ENCODE results near the gene KANSL1.

KANSL1 gene

DNA sequence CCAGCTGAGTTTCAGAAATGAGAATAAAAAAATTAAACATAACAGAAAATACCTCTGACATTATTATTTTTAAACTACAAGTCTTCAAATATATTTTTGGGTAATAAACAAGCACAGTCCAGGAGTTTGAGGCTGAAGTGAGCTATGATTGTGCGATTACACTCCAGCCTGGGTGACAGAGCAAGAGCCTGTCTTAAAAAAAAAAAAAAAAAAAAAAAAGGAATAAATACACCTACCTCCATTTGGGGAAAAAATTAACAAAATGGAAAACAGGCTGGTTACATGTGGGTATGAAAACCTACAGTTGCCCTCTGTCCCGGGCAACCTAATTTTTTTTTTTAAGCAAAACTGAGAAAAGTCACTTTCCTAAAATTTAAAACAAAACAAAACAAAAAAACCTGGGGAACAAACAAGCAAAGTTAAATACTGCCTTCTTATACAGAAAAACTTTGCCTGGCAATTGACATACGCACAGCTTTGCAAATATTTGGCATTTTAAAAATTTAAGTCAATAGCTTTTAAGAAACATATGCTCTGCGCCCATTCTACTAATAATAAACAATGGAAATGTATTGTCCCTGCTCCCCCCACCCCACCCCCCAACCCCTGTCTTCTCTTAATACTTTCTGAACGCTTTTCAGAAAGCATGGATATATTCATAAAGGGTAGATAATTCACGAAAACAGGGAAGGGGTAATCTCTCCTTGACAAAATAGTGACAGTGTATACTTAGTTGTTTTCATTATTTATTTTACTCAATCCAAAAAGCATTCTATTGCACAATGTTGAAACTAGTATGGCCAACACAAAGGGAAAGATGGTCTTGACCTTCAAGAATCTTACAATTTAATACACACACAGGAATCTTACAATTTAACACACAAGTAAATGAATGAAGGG lies 112.9 kb downstream of the KANSL1 start:
- DNase-seq (ENCODE audit: low read depth): no peak

DNA sequence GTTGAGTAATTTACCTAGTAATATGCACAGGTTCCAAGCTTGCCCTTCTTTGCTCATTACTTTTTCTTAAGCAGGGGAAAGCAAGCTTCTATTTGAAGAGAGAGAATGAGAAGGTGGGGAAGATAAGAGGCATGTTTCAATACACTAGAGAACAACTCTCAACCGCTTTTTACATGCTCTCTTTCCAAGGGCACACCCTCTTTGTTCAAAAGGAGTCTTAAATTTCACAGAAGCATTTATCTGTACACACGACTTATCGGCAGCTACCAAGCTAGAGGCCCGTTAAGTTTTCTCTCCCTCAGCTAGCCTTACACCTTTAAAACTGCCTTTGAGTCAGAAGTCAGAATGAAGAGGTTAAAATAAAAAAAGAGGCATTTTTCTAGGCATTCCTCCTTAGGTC lies 114.6 kb downstream of the KANSL1 start:
- DNase-seq (ENCODE audit: low read depth): no peak

DNA sequence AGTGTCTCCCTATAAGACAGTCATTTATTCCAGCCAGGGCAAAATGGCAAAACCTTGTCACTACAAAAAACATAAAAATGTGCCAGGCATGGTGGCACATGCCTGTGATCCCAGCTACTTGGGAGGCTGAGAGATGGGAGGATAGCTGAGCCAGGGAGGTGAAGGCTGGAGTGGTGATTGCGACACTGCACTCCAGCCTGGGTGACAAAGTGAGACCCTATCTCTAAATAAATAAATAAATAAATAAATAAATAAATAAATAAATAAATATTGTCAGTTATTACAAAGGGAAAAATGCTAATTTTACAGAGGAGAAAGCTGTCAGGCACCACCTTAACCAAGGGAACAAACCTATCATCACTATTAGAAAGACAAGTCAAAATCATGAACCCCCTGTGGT lies 118.7 kb downstream of the KANSL1 start:
- DNase-seq (ENCODE audit: low read depth): no peak

DNA sequence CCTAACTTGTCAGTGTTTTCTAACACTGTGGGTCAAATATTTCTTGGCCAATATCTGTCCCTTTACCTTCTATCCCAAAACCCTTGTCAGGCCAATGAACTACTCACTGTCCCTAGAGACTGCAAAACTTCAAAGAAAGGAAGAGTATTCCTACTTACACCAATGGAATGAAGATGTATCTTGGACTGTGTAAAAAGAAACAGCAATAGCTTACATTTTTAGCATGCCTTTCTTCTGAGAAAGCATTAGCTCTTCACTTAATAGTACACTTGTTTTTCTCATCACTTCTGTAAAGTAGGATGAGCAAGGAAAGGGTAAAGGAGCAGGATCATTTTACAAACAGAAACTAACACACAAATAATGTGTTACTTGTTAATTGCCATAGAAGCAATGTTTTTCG lies 120.2 kb downstream of the KANSL1 start:
- peak; percentile 65 for DNase-seq (ENCODE audit: low read depth)

DNA sequence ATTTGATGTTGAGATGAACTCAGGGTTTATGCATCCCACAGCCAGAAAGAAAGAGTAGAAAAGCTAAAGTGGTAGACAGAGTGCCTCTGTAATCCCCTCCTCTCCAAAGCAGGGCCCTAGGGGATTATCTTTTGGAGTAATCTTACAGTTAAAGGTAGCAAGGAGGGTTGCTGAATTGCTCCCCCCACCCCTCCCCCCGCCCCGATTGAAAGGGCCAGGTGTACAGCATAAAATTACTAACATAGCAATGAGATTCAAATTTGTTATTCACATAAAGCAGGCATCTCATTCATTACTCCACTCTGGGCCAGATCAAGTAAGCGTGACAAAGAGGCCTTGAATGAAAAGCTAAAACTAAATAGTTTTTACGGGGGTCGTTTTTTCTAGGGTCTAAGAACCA lies 121.4 kb downstream of the KANSL1 start:
- no peak for DNase-seq (ENCODE audit: low read depth)

DNA sequence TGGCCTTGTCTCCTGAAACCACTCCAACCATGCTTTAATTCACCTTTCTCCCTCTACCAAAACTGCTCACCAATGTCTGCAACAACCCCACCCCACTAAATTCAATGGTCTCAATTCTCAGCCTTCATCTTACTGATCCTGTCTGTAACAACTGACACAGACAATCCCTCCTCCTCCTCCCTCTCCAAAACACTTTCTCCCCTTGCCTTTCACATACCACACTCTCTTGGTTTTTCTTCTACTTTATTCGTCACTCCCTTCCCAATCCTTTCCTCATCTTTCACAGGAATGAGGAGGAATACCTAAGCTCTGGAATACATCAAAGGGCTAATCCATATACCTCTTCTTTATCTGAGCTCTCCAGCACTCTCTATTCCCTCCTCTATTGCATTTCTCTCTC lies 128.8 kb downstream of the KANSL1 start:
- DNase-seq (ENCODE audit: low read depth): no peak

DNA sequence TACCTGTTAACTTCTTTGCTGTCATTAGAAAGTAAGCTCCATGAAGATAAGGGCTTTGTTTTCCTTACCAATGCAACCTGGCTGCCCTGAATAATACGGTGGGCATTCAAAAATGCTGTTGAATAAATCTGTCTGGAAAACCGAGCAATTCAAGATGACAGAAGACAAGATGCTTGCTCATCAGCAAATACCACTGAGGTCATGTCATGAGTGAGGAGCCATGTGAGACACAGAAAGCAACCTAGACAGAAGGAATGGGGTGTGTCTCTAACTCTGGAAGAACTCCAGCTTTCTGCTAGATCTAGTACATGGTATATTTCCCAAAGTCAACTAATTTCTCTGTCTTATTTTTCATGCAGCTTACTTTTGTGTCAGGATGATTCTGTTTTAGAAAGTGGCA lies 130.0 kb downstream of the KANSL1 start:
- DNase-seq (ENCODE audit: low read depth): peak; percentile 82

DNA sequence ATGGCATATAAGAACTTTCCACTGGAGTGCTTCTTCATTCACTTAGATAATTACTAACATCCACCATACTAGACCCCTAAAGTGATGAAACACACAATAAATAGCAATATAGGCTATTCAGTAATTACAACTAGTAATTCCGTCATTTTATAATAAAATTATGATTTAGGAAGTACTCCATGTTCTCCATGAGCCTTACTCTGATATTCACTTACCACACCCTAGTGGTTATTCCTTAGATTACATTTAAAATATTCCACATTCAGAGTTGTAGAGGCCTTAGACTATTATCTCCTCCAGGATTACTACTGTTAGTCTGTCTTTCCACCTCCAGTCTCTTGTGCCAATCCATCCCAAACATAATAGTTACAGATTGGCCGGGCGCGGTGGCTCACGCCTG lies 131.8 kb downstream of the KANSL1 start:
- no peak for DNase-seq (ENCODE audit: low read depth)

DNA sequence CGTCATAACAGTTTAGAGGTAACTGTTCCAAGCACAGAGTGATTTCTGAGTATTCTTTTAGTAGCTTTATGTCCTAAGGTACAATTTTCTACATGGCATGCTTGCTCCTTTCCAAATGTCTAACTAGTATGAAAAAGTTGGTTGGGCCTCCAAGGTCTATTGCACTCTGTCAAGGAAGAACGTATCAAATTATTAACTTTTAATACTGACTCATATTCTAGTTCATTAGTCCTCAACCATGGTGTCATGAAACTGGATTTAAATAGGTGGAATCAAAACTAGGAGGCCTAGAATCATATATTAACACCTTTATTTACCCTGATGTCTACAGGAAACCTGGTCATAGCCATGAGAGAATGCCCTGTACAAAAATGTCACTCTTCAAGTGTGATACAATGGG lies 132.8 kb downstream of the KANSL1 start:
- no peak for DNase-seq (ENCODE audit: low read depth)

DNA sequence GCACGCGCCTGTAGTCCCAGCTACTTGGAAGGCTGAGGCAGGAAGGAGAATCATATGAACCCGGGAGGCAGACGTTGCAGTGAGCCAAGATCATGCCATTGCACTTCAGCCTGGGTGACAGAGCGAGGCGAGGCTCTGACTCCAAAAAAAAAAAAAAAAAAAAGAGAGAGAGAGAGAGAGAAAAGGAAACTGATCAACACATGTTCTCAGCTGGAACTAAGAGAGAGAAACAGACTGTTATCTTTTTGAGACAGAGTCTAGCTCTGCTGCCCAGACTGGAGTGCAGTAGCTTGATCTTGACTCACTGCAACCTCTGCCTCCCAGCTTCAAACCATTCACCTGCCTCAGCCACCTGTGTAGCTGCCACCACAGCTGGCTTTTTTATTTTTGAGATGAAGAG lies 133.7 kb downstream of the KANSL1 start:
- DNase-seq (ENCODE audit: low read depth): no peak

DNA sequence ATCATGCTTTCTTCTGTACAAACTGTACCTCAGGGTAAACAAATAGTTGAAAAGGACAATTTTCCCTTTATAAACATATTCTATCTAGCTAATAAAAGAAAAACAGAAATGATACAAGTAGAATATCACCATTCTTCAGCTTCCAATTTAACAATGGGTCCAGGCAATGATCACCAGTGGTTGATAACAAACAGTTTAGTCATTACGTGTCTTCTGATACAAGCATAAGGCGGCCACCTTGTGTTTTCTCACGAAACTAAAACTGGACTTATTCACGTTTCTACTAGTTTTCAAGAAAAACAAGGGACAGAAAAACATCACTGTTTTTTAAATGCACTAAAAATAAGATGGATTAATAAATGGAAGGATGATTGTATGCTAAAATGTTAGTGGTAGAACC lies 135.9 kb downstream of the KANSL1 start:
- no peak for DNase-seq (ENCODE audit: low read depth)

DNA sequence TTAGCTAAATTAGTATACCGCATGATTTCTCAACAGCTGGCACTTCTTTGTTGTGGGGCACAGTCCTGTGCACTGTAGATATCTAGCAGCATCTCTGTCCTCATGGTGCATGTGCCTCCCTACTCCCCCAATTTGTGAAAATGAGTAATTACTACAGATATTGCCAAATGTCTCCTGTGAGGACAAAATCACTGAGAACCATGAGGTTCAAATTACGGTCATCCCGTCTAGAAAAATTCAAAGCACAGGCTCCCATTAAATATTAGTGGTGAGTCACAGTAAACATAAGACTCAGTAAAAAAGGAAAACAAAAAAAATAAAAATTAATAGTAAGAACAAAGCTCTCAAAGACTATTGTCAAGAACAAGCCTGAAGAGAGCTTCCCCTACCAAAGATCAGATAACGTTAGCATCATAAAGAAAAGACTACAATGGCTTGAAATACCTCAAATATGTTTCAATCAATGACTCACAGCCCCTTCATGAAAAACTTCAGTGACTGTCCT lies 136.4 kb downstream of the KANSL1 start:
- peak; percentile 41 for DNase-seq (ENCODE audit: low read depth)

DNA sequence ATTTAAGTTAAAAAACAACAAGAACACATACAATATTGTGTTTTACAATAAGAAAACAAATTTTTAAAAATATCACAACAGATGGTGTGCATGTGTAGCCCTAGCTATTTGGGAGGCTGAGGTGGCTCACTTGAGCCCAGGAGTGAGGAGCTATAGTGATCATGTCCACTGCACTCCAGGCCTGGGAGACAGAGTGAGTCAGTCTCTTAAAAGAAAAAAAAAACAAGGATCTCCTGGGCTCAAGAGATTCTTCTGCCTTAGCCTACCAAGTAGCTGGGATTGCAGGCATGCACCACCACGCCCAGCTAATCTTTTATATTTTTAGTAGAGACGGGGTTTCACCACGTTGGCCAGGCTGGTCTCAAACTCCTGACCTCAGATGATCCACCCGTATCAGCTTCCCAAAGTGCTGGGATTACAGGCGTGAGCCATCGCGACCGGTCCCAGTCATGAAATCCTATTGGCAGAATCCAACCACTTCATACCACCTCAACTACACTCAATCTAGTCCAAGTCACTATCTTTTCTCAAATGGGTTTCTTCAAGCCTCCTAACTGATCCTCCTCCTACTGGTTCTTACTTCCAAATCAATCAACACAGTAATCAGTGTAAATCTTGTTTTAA lies 139.2 kb downstream of the KANSL1 start:
- DNase-seq (ENCODE audit: low read depth): no peak

DNA sequence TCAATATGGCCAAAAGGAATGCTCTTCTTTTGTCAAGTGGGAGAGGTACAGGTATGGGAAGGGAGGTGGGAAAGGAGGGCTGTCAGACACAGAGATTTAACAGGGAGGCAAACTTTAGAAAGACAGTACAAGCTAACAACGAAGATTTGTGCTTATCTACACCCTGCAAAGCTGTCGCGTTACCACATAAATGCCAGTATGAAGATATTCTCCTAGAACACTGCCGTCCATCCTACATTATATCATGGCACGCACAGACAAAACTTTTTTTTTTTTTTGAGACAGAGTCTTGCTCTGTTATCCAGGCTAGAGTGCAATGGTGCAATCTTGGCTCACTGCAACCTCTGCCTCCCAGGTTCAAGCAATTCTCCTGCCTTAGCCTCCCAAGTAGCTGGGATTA lies 143.6 kb downstream of the KANSL1 start:
- DNase-seq (ENCODE audit: low read depth): no peak

DNA sequence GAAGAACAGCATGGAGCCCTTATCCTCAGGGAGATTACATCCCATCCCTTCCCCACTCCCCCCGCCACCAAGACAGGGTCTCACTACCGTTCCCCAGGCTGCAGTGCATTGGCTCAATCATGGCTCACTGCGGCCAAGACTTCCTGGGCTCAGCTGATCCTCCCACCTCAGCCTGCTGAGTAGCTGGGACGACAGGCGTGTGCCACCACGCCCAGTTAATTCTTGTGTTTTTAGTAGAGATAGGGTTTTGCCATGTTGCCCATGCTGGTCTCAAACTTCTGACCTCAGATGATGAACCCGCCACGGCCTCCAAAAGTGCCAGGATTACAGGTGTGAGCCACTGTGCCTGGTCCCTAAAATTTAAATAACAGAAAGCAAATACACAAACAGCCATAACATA lies 145.4 kb downstream of the KANSL1 start:
- DNase-seq (ENCODE audit: low read depth): no peak

DNA sequence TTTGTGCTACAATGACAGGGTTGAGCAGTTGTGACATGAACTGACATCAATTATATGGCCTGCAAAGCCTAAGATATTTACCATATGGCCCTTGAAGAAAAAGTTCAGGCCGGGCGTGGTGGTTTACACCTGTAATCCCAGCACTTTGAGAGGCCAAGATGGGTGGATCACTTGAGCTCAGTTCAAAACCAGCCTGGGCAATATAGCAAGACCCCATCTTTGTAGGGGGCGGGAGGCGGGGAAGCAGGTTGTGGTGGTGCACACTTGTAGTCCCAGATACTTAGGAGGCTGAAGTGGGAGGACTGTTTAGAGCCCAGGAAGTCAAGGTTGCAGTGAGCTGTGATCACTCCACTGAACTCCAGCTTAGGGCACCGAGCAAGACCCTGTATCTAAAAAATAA lies 145.8 kb downstream of the KANSL1 start:
- no peak for DNase-seq (ENCODE audit: low read depth)

DNA sequence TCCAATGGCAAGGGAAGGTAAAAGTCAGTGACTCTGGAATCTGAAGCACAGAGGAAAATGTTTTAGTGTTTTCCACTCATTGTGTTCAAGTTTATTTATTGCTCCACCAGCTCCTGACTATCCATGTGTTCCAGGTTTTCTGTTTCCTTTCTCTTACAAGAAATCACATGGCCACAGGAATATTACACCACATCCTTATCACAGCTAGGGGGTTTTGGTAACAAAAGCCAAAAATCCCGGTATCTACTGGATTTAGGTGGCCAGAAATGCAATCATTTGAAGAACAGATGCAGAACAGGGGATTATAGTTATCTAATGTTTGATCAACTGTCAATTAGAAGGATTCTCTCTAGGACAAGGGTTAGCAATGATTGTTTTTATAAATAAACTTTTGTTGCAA lies 146.3 kb downstream of the KANSL1 start:
- no peak for DNase-seq (ENCODE audit: low read depth)

DNA sequence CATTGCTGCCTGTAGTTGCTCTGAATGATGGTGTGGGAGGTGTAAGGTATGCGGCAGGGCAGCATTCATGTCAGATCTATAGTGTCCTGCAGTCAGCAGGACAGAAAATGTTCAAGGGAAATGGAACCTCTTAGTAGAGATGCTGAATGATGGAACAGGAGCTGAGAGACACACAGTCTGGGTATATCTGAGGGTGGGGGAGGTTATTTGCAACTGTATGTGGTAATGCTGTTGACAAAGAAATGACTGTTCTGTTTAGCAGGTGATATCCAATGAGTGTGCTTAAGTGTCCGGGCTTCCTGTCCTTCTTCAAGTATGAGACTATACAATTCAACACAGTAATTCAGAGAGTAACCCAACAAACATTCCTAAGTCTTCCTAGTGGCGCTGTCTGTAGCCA lies 147.6 kb downstream of the KANSL1 start:
- DNase-seq (ENCODE audit: low read depth): no peak

DNA sequence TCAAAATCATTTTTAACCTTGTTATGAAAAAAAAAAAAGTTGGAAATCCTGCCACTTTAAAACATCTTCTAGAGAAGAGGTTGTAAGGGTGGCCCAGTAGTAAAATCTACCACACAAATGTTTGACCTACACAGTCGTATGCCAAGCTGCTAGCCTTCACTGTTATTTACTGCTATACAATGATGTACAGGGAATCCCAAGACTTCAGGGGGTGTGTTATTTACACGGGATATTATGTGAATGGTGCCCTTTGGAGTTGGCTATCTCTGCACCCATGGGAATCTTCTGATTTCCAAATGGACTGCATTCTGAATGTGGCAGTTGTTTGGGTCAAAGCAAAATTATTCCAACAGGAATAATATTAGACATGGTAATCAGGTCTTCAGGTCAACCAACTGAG lies 148.2 kb downstream of the KANSL1 start:
- no peak for DNase-seq (ENCODE audit: low read depth)

DNA sequence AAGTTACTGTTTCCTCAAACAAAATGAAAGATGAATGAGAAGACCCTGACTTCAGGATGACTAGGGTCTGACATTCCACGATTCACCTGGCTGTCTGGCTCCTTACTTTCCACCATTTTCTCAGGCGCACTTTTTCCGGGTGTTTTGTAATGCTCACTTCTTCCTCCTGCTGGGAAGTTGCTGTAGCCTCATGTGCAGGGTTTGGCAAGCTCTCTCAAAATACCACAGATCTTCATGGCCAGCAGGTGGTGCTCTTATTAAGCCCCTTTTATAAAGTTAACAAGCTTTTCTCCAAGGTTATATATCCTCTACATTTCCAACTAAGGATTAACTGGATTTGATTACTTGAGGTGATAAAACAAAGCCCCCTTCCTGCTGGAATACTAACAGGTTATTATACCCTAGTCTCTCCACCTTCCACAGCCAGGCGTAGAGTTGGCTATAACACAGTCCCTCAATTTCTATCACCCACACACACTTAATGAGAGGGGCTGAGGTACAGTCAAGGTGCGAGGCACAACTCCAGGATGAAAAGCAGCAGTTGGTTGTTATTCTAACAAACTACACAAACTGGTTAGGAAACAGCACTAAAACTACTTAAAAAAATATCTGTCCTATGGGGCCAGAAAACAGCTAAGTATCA lies 148.8 kb downstream of the KANSL1 start:
- DNase-seq (ENCODE audit: low read depth): peak; percentile 62

DNA sequence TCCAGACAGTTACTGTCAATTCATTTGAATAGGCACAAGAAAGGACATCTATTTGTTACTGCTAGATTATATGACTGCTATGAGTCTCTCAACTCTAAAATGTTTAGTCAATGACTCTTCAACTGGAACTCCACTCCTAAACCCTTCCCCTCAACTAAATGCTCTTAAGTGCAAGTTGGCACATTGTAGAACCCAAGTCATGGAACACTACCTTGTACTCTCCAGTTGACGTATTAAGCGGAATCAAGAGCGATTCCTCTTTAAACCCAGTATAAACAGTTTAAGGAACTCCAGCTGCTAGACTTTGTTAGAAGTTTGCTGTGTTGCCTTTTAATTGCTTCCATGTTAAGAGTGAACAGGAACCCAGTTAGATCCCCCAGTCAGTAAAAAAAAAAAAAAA lies 149.6 kb downstream of the KANSL1 start:
- no peak for DNase-seq (ENCODE audit: low read depth)

DNA sequence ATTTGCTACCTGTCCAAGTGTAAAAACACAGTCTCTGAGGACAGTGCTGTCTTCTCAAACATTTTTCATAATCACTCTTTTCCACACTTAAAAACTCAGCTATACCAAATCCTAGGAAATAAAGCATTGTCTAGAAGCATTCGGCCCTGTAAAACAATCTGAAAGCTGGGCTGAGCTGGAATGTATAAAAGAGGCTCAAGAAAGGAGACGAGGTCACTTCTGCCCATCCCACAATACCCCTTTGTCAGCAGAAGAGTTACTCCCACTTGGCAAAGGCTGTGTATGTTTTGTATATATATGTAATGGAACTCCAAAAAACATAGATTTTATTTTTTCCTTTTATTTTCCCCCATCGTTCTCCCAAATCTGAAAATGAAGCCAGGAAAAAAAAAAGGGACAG lies 150.3 kb downstream of the KANSL1 start:
- DNase-seq (ENCODE audit: low read depth): no peak

DNA sequence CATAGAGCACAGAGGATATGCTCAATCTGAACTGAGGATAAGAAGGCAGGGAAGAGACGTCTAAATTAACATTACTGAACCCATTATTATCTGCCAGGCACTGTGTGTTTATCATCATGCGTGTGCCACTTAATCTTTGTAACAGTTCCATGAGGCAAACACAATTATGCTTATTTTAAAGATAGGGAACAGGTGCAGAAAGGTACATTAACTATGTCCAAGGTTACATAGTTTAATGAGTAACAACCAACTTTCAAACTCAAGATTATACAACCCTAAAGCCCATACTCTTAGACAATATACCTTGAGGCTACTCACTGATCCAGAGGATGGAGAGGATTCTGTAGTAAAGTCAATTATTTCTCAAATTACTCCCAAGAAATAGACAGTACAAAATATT lies 151.0 kb downstream of the KANSL1 start:
- DNase-seq (ENCODE audit: low read depth): no peak

Measured in HS-5 (cell line).